Measurements from ENCODE around the gene GRXCR2. TPM values are rescaled to one million over a fixed set of nuclear protein-coding genes. Genes with fewer than 3 reads are reported as not detected.
"Not testable (repeated sequence)": the region's sequence is repeated elsewhere in the genome, so short reads cannot be mapped to it uniquely, and the experiment has no call there.

Gene GRXCR2
- total RNA-seq, 1 donor from 2014 or later, result not detected

- Histone ChIP-seq H3K4me1 (no peaks in the 10 kb centered on the region), H3K27ac (no peak overlapping the region), H3K36me3 (no peaks in the 10 kb centered on the region), H3K27me3 (no peaks in the 10 kb centered on the region), H3K9me3 (no peaks in the 10 kb centered on the region), H3K4me3 (no peak overlapping the region)
- intact Hi-C loops (cut with DNase I), result no loop called here
- DNase-seq (no peak), ATAC-seq (no peak)
- no peak for TF ChIP-seq CTCF (IDR thresholded peaks at IDR 0.05)
Measured at GRCh38 chr5:145872486-145872885, 328 bp downstream of the GRXCR2 start.

GRCh38 chr5:145869753-145870152 lies 3.1 kb downstream of the GRXCR2 start:
- H3K9me3 ChIP-seq, result no peaks in the 10 kb centered on the region
- DNase-seq, result no peak
- H3K4me1 ChIP-seq, result no peaks in the 10 kb centered on the region
- intact Hi-C loops (cut with DNase I), result no loop called here
- H3K27me3 ChIP-seq, result no peaks in the 10 kb centered on the region
- TF ChIP-seq CTCF (IDR thresholded peaks at IDR 0.05), result no peak
- H3K36me3 ChIP-seq, result no peaks in the 10 kb centered on the region
- ATAC-seq, result no peak
- H3K4me3 ChIP-seq, result no peak overlapping the region
- H3K27ac ChIP-seq, result no peak overlapping the region

GRCh38 chr5:145867806-145868205 lies 5.0 kb downstream of the GRXCR2 start:
- H3K27ac ChIP-seq, result no peak overlapping the region
- no peaks in the 10 kb centered on the region for H3K9me3 ChIP-seq
- H3K4me1 ChIP-seq, result no peaks in the 10 kb centered on the region
- no peak for DNase-seq
- H3K27me3 ChIP-seq, result no peaks in the 10 kb centered on the region
- H3K36me3 ChIP-seq, result no peaks in the 10 kb centered on the region
- ATAC-seq, result no peak
- no peak overlapping the region for H3K4me3 ChIP-seq
- TF ChIP-seq CTCF (IDR thresholded peaks at IDR 0.05), result no peak
- intact Hi-C loops (cut with DNase I), result no loop called here

GRCh38 chr5:145864432-145864831 lies 8.4 kb downstream of the GRXCR2 start:
- H3K27me3 ChIP-seq; ATAC-seq; H3K36me3 ChIP-seq; DNase-seq; H3K9me3 ChIP-seq; intact Hi-C loops (cut with DNase I); H3K4me3 ChIP-seq; H3K4me1 ChIP-seq; H3K27ac ChIP-seq: not testable (repeated sequence)

GRCh38 chr5:145863003-145863402 lies 9.8 kb downstream of the GRXCR2 start:
- intact Hi-C loops (cut with DNase I), result no loop called here
- H3K4me1 ChIP-seq, result no peaks in the 10 kb centered on the region
- TF ChIP-seq CTCF (IDR thresholded peaks at IDR 0.05), result no peak
- ATAC-seq (no peak), DNase-seq (no peak)
- H3K27ac ChIP-seq, result no peak overlapping the region
- no peaks in the 10 kb centered on the region for H3K36me3 ChIP-seq
- no peaks in the 10 kb centered on the region for H3K27me3 ChIP-seq
- no peak overlapping the region for H3K4me3 ChIP-seq
- H3K9me3 ChIP-seq, result no peaks in the 10 kb centered on the region

- no peaks in the 10 kb centered on the region for H3K36me3 ChIP-seq
- intact Hi-C loops (cut with DNase I), result no loop called here
- H3K27ac ChIP-seq, result no peak overlapping the region
- DNase-seq (no peak), ATAC-seq (no peak)
- H3K4me3 ChIP-seq, result no peak overlapping the region
- no peaks in the 10 kb centered on the region for H3K9me3 ChIP-seq
- no peak for TF ChIP-seq CTCF (IDR thresholded peaks at IDR 0.05)
- no peaks in the 10 kb centered on the region for H3K27me3 ChIP-seq
- peaks cover 14% of the 10 kb centered on the region for H3K4me1 ChIP-seq
Measured at GRCh38 chr5:145859897-145860296, 12.9 kb downstream of the GRXCR2 start.

Measured in upper lobe of right lung (tissue), 1 donor.